Breast epithelium (tissue), 4 donors: ENCODE measurements around the gene GRWD1. TPM values are rescaled to one million over a fixed set of nuclear protein-coding genes. Genes with fewer than 3 reads are reported as not detected.
A peak's percentile ranks its signal among the peaks of the same experiment; 100 is the strongest.

Experiments
- DNase-seq, 2 donors: peaks; one replicate each; pipeline ENCODE4 v3.0.0-alpha.2; 2019; ENCODE audit warnings: low spot score in 2 of 2
- H3K27ac ChIP-seq, 2 donors: fragments of 200-600 bp; sonication (generic) in 1 of 2; one replicate each; pipeline ENCODE4 v1.5.1; 2016 to 2019; ENCODE audit warnings: mild to moderate bottlenecking in 1 of 2
- H3K27me3 ChIP-seq, 2 donors: fragments of 200-600 bp; sonication (generic) in 1 of 2; one replicate each; pipeline versions ENCODE4 v1.5.1 to v1.6.0; 2017 to 2019; ENCODE audit warnings: control low read depth in 1 of 2, mild to moderate bottlenecking in 1 of 2
- H3K36me3 ChIP-seq: fragments of 200-600 bp; one replicate; pipeline ENCODE4 v1.5.1; 2019
- H3K4me1 ChIP-seq, 2 donors: fragments of 200-600 bp; sonication (generic); one replicate each; pipeline ENCODE4 v1.5.1; 2016 to 2019; ENCODE audit warnings: control low read depth in 1 of 2
- H3K4me3 ChIP-seq, 3 donors: fragments of 200-600 bp; sonication (generic); 1 replicate in 2 of 3; 2 replicates in 1 of 3; pipeline ENCODE4 v1.5.1; 2016 to 2019; ENCODE audit warnings: mild to moderate bottlenecking in 3 of 3, moderate library complexity in 2 of 3
- H3K9me3 ChIP-seq, 2 donors: fragments of 200-600 bp; sonication (generic) in 1 of 2; one replicate each; pipeline ENCODE4 v1.5.1; 2016 to 2019; ENCODE audit warnings: control low read depth in 1 of 2
- CTCF ChIP-seq, 3 donors: fragments of 450-650 bp; IDR thresholded peaks; one replicate each; pipeline ENCODE4 v1.5.1; 2016 to 2017; ENCODE audit warnings: antibody characterized with exemption in 3 of 3, mild to moderate bottlenecking in 3 of 3, moderate library complexity in 3 of 3
- POLR2A ChIP-seq: fragments of 450-650 bp; IDR thresholded peaks from one replicate; pipeline ENCODE4 v1.6.1; 2016; ENCODE audit warnings: antibody characterized with exemption, mild to moderate bottlenecking, moderate library complexity
- POLR2AphosphoS5 ChIP-seq, 3 donors: sonication (generic); formaldehyde crosslinking; IDR thresholded peaks; one replicate each; pipeline ENCODE4 v1.6.1; 2017; ENCODE audit warnings: antibody characterized with exemption in 3 of 3
- intact Hi-C: fragments of 100-400 bp; cut with DNase I; formaldehyde crosslinking; loops from one replicate; pipeline ENCODE4 v1.15.1; 2023; ENCODE audit warnings: low total_unique reads
- total RNA-seq, 3 donors: library from RNA; depleted of rRNA; stranded (reverse); fragments of >200 nt; gene quantifications; one replicate each; pipeline ENCODE4 v1.1.0, GENCODE V29; 2016

The GRWD1 gene
- total RNA-seq, 3 donors from 2014 or later = 25.0 to 35.4 (median 30.1) TPM

- no peak for DNase-seq
- TF ChIP-seq POLR2AphosphoS5 (IDR thresholded peaks at IDR 0.05) (no peak), POLR2A (no peak)
- Histone ChIP-seq H3K36me3 (no peaks in the 10 kb centered on the region), H3K4me3 (no peak overlapping the region), H3K27me3 (no peaks in the 10 kb centered on the region), H3K4me1 (peaks cover 4 to 16% of the 10 kb centered on the region in 2 donors), H3K27ac (no peak overlapping the region), H3K9me3 (no peaks in the 10 kb centered on the region)
- intact Hi-C loops = no loop called here
These were observed 21.0 kb downstream of the GRWD1 start for GRCh38 chr19:48466561-48467325.

GRCh38 chr19:48468772-48469288 is 23.0 kb downstream of the GRWD1 start:
- Histone ChIP-seq H3K27ac (peak overlapping the region; percentile 97 to 98), H3K4me1 (peaks cover 4 to 31% of the 10 kb centered on the region in 2 donors), H3K36me3 (no peaks in the 10 kb centered on the region), H3K4me3 (peak overlapping the region; percentile 81 to 96 (median 84)), H3K27me3 (no peaks in the 10 kb centered on the region), H3K9me3 (no peaks in the 10 kb centered on the region)
- peak; percentile 100 for DNase-seq
- TF ChIP-seq POLR2A (no peak), POLR2AphosphoS5 (IDR thresholded peaks at IDR 0.05) (no peak)
- intact Hi-C loops = no loop called here

- peak within 1 kb of the TSS; percentile 81 to 96 (median 84) for H3K4me3 ChIP-seq
- intact Hi-C loops = no loop called here
- DNase-seq = peak; percentile 78 to 88
- H3K4me1 ChIP-seq = peaks cover 4 to 31% of the 10 kb centered on the region in 2 donors
- H3K36me3 ChIP-seq = no peaks in the 10 kb centered on the region
- H3K27me3 ChIP-seq = no peaks in the 10 kb centered on the region
- H3K9me3 ChIP-seq = no peaks in the 10 kb centered on the region
- peak within 1 kb of the TSS; percentile 97 to 98 for H3K27ac ChIP-seq
- peak; percentile 76 to 92 (median 81) for TF ChIP-seq POLR2AphosphoS5 (IDR thresholded peaks at IDR 0.05)
- peak; percentile 92 for TF ChIP-seq POLR2A
- TF ChIP-seq CTCF (IDR thresholded peaks at IDR 0.05) = peak in 1 of 3 donors; percentile 14
These were observed 23.6 kb downstream of the GRWD1 start, which contains the start of gene CYTH2 for GRCh38 chr19:48469289-48469881. CYTH2 (plus strand) TSS chr19:48469369; CDS start chr19:48469508, 139 bp downstream.

GRCh38 chr19:48469934-48470680 is 24.3 kb downstream of the GRWD1 start:
- Histone ChIP-seq H3K27me3 (no peaks in the 10 kb centered on the region), H3K36me3 (no peaks in the 10 kb centered on the region), H3K4me3 (peak overlapping the region; percentile 81 to 96 (median 84)), H3K9me3 (no peaks in the 10 kb centered on the region), H3K27ac (peak overlapping the region; percentile 97 to 98), H3K4me1 (peaks cover 4 to 31% of the 10 kb centered on the region in 2 donors)
- TF ChIP-seq POLR2AphosphoS5 (IDR thresholded peaks at IDR 0.05) (no peak), POLR2A (no peak), CTCF (IDR thresholded peaks at IDR 0.05) (no peak)
- intact Hi-C loops = no loop called here
- DNase-seq = no peak

- Histone ChIP-seq H3K36me3 (no peaks in the 10 kb centered on the region), H3K4me1 (peaks cover 4 to 31% of the 10 kb centered on the region in 2 donors), H3K27me3 (no peaks in the 10 kb centered on the region), H3K4me3 (peak overlapping the region in 1 of 3 donors; percentile 84), H3K27ac (peak overlapping the region in 1 of 2 donors; percentile 98), H3K9me3 (no peaks in the 10 kb centered on the region)
- DNase-seq = no peak
- no peak for TF ChIP-seq POLR2AphosphoS5 (IDR thresholded peaks at IDR 0.05)
- no peak for TF ChIP-seq POLR2A
- no peak for TF ChIP-seq CTCF (IDR thresholded peaks at IDR 0.05)
- intact Hi-C loops = no loop called here
These were observed 25.1 kb downstream of the GRWD1 start for GRCh38 chr19:48470856-48471255.
